ENCODE results near the gene DPPA5. TPM values are rescaled to one million over a fixed set of nuclear protein-coding genes. Genes with fewer than 3 reads are reported as not detected.
A peak's percentile ranks its signal among the peaks of the same experiment; 100 is the strongest.

Gene DPPA5
- total RNA-seq, 1 experiment from 2014 or later = not detected

GRCh38 chr6:73389854-73390253 is 35.8 kb upstream of the DPPA5 start:
- Histone ChIP-seq H3K36me3 (ENCODE audit: control insufficient read depth in 1 of 2, insufficient read depth in 2 of 2, low read length in 2 of 2) (no peaks in the 10 kb centered on the region), H3K4me2 (ENCODE audit: low read length) (peak overlapping the region; percentile 32; the same call in 1 of the 2 replicates), H3K9me2 (ENCODE audit: insufficient read depth) (no peaks in the 10 kb centered on the region), H3K9ac (ENCODE audit: low read length) (no peak overlapping the region), H3K4me1 (ENCODE audit: control insufficient read depth in 1 of 2, insufficient read depth in 2 of 2, low read length in 2 of 2) (peaks cover 19 to 39% of the 10 kb centered on the region in 2 experiments), H3K4me3 (replicated peaks in 1 of 2; ENCODE audit: low read depth in 1 of 2, low read length in 2 of 2) (no peak overlapping the region), H3K9me3 (ENCODE audit: control insufficient read depth in 1 of 2, insufficient read depth in 1 of 2, low read depth in 1 of 2, low read length in 2 of 2) (no peaks in the 10 kb centered on the region), H2AFZ (ENCODE audit: low read depth, low read length, poor library complexity, severe bottlenecking) (peak overlapping the region; percentile 77), H3K27ac (ENCODE audit: low read depth, low read length) (peak overlapping the region; percentile 90; the same call in 1 of the 2 replicates), H3K27me3 (ENCODE audit: insufficient read depth, low read length) (no peaks in the 10 kb centered on the region), H3K79me2 (ENCODE audit: insufficient read depth, low read length) (no peaks in the 10 kb centered on the region), H4K20me1 (ENCODE audit: insufficient read depth) (no peaks in the 10 kb centered on the region)
- ATAC-seq (no peak), DNase-seq (ENCODE audit: low read depth, low spot score) (no peak)
- CTCF ChIA-PET = no interaction called here
- RAD21 ChIA-PET (ENCODE audit: low non-redundant PET in 1 of 2, low total read pairs in 2 of 2, uncharacterized antibody in 2 of 2, unreplicated experiment in 2 of 2) = no interaction called here
- no TSS peak for BruUV-seq (replicated peaks)
- POLR2A ChIA-PET = interaction anchor here (1.2 kb wide), 1 partner anchor 30 kb away, joined by 3 read pairs; no protein-coding TSS in a partner anchor
- no peak for TF ChIP-seq EZH2phosphoT487 (IDR thresholded peaks at IDR 0.05; ENCODE audit: borderline replicate concordance)
- no peak for TF ChIP-seq CTCF (IDR thresholded peaks at IDR 0.05 in 2 of 3, conservative IDR thresholded peaks at IDR 0.05 in 1 of 3; ENCODE audit: borderline replicate concordance in 1 of 3, insufficient read depth in 1 of 3, low read depth in 2 of 3, low read length in 2 of 3)
- no peak for TF ChIP-seq SIN3A (IDR thresholded peaks at IDR 0.05; ENCODE audit: low read depth)
- no peak for TF ChIP-seq JUND (IDR thresholded peaks at IDR 0.05)
- TF ChIP-seq EZH2 (IDR thresholded peaks at IDR 0.05) = no peak
- no peak for TF ChIP-seq POLR2A (IDR thresholded peaks at IDR 0.05; ENCODE audit: borderline replicate concordance, extremely low read depth, insufficient read depth, insufficient read length)
- TF ChIP-seq RAD21 (IDR thresholded peaks at IDR 0.05; ENCODE audit: low read depth) = no peak
- no peak for TF ChIP-seq SRF (IDR thresholded peaks at IDR 0.05; ENCODE audit: low read depth)
- no peak for TF ChIP-seq ELF1 (IDR thresholded peaks at IDR 0.05; ENCODE audit: borderline replicate concordance, low read depth)
- intact Hi-C loops (cut with micrococcal nuclease) = loop anchor here (2.0 kb wide), 1 partner anchor 265 kb away; no protein-coding TSS in a partner anchor

Data from HCT116 (cell line).